Liver (tissue), 9 donors: Measurements from ENCODE around the gene PPFIBP2. TPM values are rescaled to one million over a fixed set of nuclear protein-coding genes. Genes with fewer than 3 reads are reported as not detected.
"Not testable (repeated sequence)": the region's sequence is repeated elsewhere in the genome, so short reads cannot be mapped to it uniquely, and the experiment has no call there.

Source experiments
- DNase-seq: peaks from one replicate; pipeline ENCODE4 v3.0.0-alpha.2; 2017; ENCODE audit warnings: low spot score
- H3K27ac ChIP-seq, 2 donors: one replicate each; pipeline ENCODE4 v1.7.0; 2013; ENCODE audit warnings: inconsistent platforms in 2 of 2, low read length in 2 of 2, control low read depth in 1 of 2, low read depth in 1 of 2, mild to moderate bottlenecking in 1 of 2
- H3K27me3 ChIP-seq, 4 donors: one replicate each; pipeline versions ENCODE4 v1.6.1 to v1.7.0; 2013; ENCODE audit warnings: low read length in 3 of 4, inconsistent platforms in 1 of 4, mild to moderate bottlenecking in 1 of 4, moderate library complexity in 1 of 4; ENCODE audit not compliant: control insufficient read depth in 4 of 4, insufficient read depth in 4 of 4
- H3K36me3 ChIP-seq, 4 donors: one replicate each; pipeline versions ENCODE4 v1.6.1 to v1.7.0; 2013; ENCODE audit warnings: low read length in 3 of 4, mild to moderate bottlenecking in 3 of 4, low read depth in 1 of 4, moderate library complexity in 1 of 4; ENCODE audit not compliant: control insufficient read depth in 4 of 4, insufficient read depth in 3 of 4
- H3K4me1 ChIP-seq, 4 donors: one replicate each; pipeline versions ENCODE4 v1.6.1 to v1.7.0; 2013; ENCODE audit warnings: low read length in 3 of 4, mild to moderate bottlenecking in 3 of 4, moderate library complexity in 1 of 4; ENCODE audit not compliant: control insufficient read depth in 4 of 4, insufficient read depth in 4 of 4
- H3K4me3 ChIP-seq, 3 donors: one replicate each; pipeline versions ENCODE4 v1.6.1 to v1.7.0; 2013; ENCODE audit warnings: low read length in 3 of 3, control low read depth in 1 of 3, low read depth in 1 of 3, mild to moderate bottlenecking in 1 of 3
- H3K9ac ChIP-seq, 2 donors: one replicate each; pipeline ENCODE4 v1.7.0; 2013; ENCODE audit warnings: low read length in 2 of 2, mild to moderate bottlenecking in 2 of 2, moderate library complexity in 2 of 2, control low read depth in 1 of 2, low read depth in 1 of 2
- H3K9me3 ChIP-seq, 4 donors: one replicate each; pipeline versions ENCODE4 v1.6.1 to v1.7.0; 2013; ENCODE audit warnings: low read length in 3 of 4; ENCODE audit not compliant: control insufficient read depth in 4 of 4
- ATF3 ChIP-seq: IDR thresholded peaks from 2 replicates; pipeline ENCODE4 v1.6.1; 2016; ENCODE audit warnings: antibody characterized with exemption
- CTCF ChIP-seq: fragments of 150-350 bp; IDR thresholded peaks from 2 replicates; pipeline ENCODE4 v1.5.1; 2017; ENCODE audit warnings: improper control_type of control experiment, low read depth, low read length; ENCODE audit not compliant: missing input control
- FOXA2 ChIP-seq: IDR thresholded peaks from 2 replicates; pipeline ENCODE4 v1.6.1; 2016; ENCODE audit warnings: antibody characterized with exemption
- GABPA ChIP-seq, 2 donors: IDR thresholded peaks in 1 of 2; conservative IDR thresholded peaks in 1 of 2; 2 replicates each; pipeline ENCODE4 v1.6.1; 2016; ENCODE audit warnings: antibody characterized with exemption in 2 of 2, mild to moderate bottlenecking in 1 of 2, moderate library complexity in 1 of 2
- HNF4A ChIP-seq, 2 donors: conservative IDR thresholded peaks; 2 replicates each; pipeline ENCODE4 v1.6.1; 2016; ENCODE audit warnings: antibody characterized with exemption in 2 of 2, mild to moderate bottlenecking in 2 of 2
- JUND ChIP-seq, 2 donors: IDR thresholded peaks; 2 replicates each; pipeline ENCODE4 v1.6.1; 2016; ENCODE audit warnings: antibody characterized with exemption in 2 of 2
- MAX ChIP-seq: IDR thresholded peaks from 2 replicates; pipeline ENCODE4 v1.6.1; 2016; ENCODE audit warnings: antibody characterized with exemption
- NR2F2 ChIP-seq: IDR thresholded peaks from 2 replicates; pipeline ENCODE4 v1.6.1; 2016; ENCODE audit warnings: antibody characterized with exemption
- RAD21 ChIP-seq, 2 donors: IDR thresholded peaks; 2 replicates each; pipeline ENCODE4 v1.6.1; 2016; ENCODE audit warnings: antibody characterized with exemption in 2 of 2, mild to moderate bottlenecking in 2 of 2
- REST ChIP-seq: IDR thresholded peaks from 2 replicates; pipeline ENCODE4 v1.6.1; 2016; ENCODE audit warnings: antibody characterized with exemption, mild to moderate bottlenecking
- SP1 ChIP-seq: IDR thresholded peaks from 2 replicates; pipeline ENCODE4 v1.6.1; 2018; ENCODE audit warnings: antibody characterized with exemption, mild to moderate bottlenecking
- TAF1 ChIP-seq: conservative IDR thresholded peaks from 2 replicates; pipeline ENCODE4 v1.6.1; 2016; ENCODE audit warnings: antibody characterized with exemption, mild to moderate bottlenecking
- YY1 ChIP-seq: IDR thresholded peaks from 2 replicates; pipeline ENCODE4 v1.6.1; 2016; ENCODE audit warnings: antibody characterized with exemption, mild to moderate bottlenecking
- WGBS: extraction: QIAGEN DNeasy Blood & Tissue Kit; methylation state at CpG from one replicate; pipeline ENCODE4 v1.1.7; 2013; 5-methylcytosine and 5-hydroxymethylcytosine counted together
- polyA plus RNA-seq, 2 donors: library from polyadenylated mRNA; stranded (reverse) in 1 of 2; unstranded in 1 of 2; fragments of 200-250 nt in 1 of 2; fragments of >200 nt in 1 of 2; fragmentation: Nextera tagmentation in 1 of 2; extraction: Ambion mirVana in 1 of 2; gene quantifications; one replicate each; pipeline versions ENCODE4 v1.2.1 to v1.2.3, GENCODE V29; 2013 to 2015
- total RNA-seq, 2 donors: library from RNA; depleted of rRNA; stranded (reverse); fragments of >200 nt; gene quantifications; one replicate each; pipeline ENCODE4 v1.2.3, GENCODE V29; 2014
- donor health status: healthy.
- donor health status: healthy.
- donor health status: healthy.
- donor health status: healthy.
- donor health status: healthy.

Gene PPFIBP2
- total and polyA plus RNA-seq, 4 donors = 19.6 to 80.0 (median 23.2) TPM

- WGBS = 95% methylated on average over 11 of the region's 11 CpGs
- TF ChIP-seq GABPA (IDR thresholded peaks at IDR 0.05 in 1 of 2, conservative IDR thresholded peaks at IDR 0.05 in 1 of 2) = no peak
- no peak for TF ChIP-seq REST
- TF ChIP-seq FOXA2 = no peak
- no peak for DNase-seq
- H3K27ac ChIP-seq = no peak overlapping the region
- H3K4me1 ChIP-seq = no peaks in the 10 kb centered on the region
- no peak overlapping the region for H3K4me3 ChIP-seq
- peaks cover 5 to 54% (median 44%) of the 10 kb centered on the region in 4 donors for H3K36me3 ChIP-seq
- no peaks in the 10 kb centered on the region for H3K9me3 ChIP-seq
- H3K27me3 ChIP-seq = no peaks in the 10 kb centered on the region
- no peak overlapping the region for H3K9ac ChIP-seq
These were observed 142.9 kb downstream of the PPFIBP2 start for GRCh38 chr11:7656704-7657103.

GRCh38 chr11:7657306-7658025, 143.7 kb downstream of the PPFIBP2 start:
- Histone ChIP-seq H3K4me3 (no peak overlapping the region), H3K27me3 (no peaks in the 10 kb centered on the region), H3K9ac (no peak overlapping the region), H3K4me1 (no peaks in the 10 kb centered on the region), H3K27ac (no peak overlapping the region), H3K9me3 (no peaks in the 10 kb centered on the region), H3K36me3 (peaks cover 5 to 47% (median 36%) of the 10 kb centered on the region in 4 donors)
- 81% methylated on average over 15 of the region's 15 CpGs for WGBS
- no peak for TF ChIP-seq TAF1
- peak; percentile 47 for TF ChIP-seq CTCF
- no peak for TF ChIP-seq YY1
- TF ChIP-seq RAD21 (IDR thresholded peaks at IDR 0.05) = peak; percentile 75 to 81
- TF ChIP-seq NR2F2 = no peak
- TF ChIP-seq ATF3 = no peak
- no peak for TF ChIP-seq MAX
- no peak for TF ChIP-seq HNF4A (conservative IDR thresholded peaks at IDR 0.05)
- TF ChIP-seq SP1 = no peak
- TF ChIP-seq JUND (IDR thresholded peaks at IDR 0.05) = no peak
- DNase-seq = no peak

- not testable (repeated sequence) for H3K36me3 ChIP-seq, H3K9me3 ChIP-seq, DNase-seq, H3K27ac ChIP-seq, H3K27me3 ChIP-seq, H3K4me3 ChIP-seq, H3K9ac ChIP-seq, H3K4me1 ChIP-seq
- 67% methylated on average over 8 of the region's 16 CpGs for WGBS
These were observed 149.7 kb downstream of the PPFIBP2 start for GRCh38 chr11:7663531-7663930.
